ENCODE measurements around the gene SLC40A1.

Gene SLC40A1

DNA sequence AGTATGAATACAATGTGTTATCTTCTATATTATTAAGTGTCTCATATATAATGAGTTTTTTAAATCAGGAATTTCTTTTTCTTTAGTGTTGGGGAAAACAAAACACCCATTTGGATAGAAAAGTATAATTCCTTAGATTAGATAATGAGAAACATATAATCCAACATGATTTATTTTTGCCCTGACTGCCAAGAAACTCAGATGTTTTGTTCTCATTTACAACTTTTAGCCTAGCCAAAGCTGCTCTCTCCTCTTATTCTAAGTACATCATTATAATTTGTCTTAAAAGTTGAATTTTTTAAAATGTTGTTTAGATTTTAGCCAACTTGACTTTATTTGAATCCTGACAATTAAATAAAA is 68.6 kb downstream of the SLC40A1 start:
- no peak for DNase-seq (ENCODE audit: low spot score)

- no peak for DNase-seq (ENCODE audit: low spot score)
These were observed 69.2 kb downstream of the SLC40A1 start for GRCh38 chr2:189511210-189511959.
